GM12872 (cell line): ENCODE data around the gene GTF2A2.

Source experiments
- CTCF ChIP-seq: IDR thresholded peaks from 3 replicates; pipeline ENCODE4 v1.5.1; 2011; ENCODE audit warnings: low read depth, mild to moderate bottlenecking, low read length, moderate library complexity; ENCODE audit not compliant: insufficient read depth

The GTF2A2 gene

GRCh38 chr15:59594493-59594942 is 62.8 kb downstream of the GTF2A2 start:
- TF ChIP-seq CTCF: no peak

GRCh38 chr15:59591356-59591755 is 66.0 kb downstream of the GTF2A2 start:
- TF ChIP-seq CTCF: no peak

GRCh38 chr15:59590027-59590426 is 67.3 kb downstream of the GTF2A2 start:
- TF ChIP-seq CTCF: no peak
